HG03108 (cell line): ENCODE data around the gene ZNF583.

Experiments
- ATAC-seq: cut with Tn5 transposase; IDR thresholded peaks from one replicate; pipeline ENCODE4 v1.9.1; 2021; ENCODE audit warnings: moderate library complexity; ENCODE audit not compliant: unreplicated experiment

ZNF583 gene

GRCh38 chr19:56441206-56441792 is 37.2 kb downstream of the ZNF583 start:
- no peak for ATAC-seq

- no peak for ATAC-seq
These were observed 70.2 kb downstream of the ZNF583 start for GRCh38 chr19:56474308-56474707.

GRCh38 chr19:56476093-56476492 is 72.0 kb downstream of the ZNF583 start:
- ATAC-seq = no peak
